Ammon's horn (tissue), 1 donor: Measurements from ENCODE around the gene ITGBL1.

Experiments used
- DNase-seq: peaks from one replicate; pipeline ENCODE4 v3.0.0-alpha.2; 2016; ENCODE audit warnings: low spot score

The ITGBL1 gene

DNA sequence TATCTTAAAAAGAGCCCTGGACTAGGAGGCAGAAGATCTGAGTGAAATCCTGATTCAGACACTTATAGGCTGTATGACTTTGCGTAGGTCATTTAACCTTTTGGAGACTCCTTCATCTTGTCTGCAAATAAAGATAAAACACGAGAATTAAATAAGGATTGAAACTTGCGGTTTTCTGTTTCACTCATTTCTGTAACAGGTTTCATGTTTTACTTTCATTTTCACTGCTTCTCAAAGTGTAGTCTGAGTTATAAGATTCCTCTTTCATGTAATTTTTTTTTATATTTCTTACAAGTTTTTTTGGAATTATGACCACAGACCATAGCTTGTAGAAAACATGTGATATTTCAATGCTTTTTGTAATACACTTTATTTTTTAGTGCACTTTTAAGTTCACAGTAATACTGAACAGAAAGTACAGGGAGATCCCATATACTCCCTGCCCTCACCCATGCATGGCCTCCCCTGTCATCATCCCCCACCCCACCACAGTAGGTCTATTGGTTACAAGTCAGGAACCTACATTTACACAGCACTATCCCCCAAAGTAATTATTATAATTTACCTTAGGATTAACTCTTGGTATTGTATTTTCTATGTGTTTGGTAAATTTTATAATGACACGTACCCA, 174.6 kb downstream of the ITGBL1 start:
- DNase-seq, result no peak

- no peak for DNase-seq
Observed at GRCh38 chr13:101627556-101627943, 175.1 kb downstream of the ITGBL1 start.

- DNase-seq, result no peak
Observed at GRCh38 chr13:101628900-101629299, 176.4 kb downstream of the ITGBL1 start.

DNA sequence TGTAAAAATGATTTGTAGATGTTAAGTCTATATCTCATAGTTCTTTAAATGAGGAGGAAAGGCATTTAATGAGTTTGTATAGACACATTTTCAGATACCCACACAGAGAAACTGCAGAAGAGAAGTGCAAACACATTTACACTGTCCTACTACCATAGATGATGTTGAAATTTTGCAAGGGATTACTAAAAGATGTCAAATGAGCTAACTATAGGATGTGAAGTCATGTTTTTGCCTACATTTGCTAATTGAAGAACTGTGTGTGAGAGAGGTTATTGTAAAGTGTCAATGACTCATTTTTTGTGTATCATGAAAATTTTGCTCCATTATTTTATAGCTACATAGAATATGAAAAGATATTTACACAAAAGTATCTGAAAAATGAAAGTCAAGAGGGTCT, 178.9 kb downstream of the ITGBL1 start:
- DNase-seq, result no peak

DNA sequence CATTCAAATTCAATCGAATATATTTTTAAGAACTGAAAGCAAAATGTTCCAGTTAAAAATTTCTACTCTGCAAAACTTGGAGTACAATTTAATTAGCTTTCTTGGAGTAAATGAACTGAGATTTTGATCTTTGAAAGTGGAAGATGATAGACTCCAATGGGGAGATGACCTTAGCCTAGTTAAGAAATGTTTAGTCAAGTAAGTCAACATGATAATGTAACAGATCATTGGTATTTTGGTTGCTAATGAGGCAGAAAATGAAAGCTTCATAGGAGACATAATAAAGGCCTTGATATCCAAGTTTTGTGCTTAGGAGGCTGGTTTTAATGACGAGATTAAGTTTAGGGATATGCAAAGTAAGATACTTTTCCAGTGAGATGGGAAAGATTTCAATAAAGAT, 181.7 kb downstream of the ITGBL1 start:
- no peak for DNase-seq

- no peak for DNase-seq
Observed at GRCh38 chr13:101639711-101640110, 187.2 kb downstream of the ITGBL1 start.

DNA sequence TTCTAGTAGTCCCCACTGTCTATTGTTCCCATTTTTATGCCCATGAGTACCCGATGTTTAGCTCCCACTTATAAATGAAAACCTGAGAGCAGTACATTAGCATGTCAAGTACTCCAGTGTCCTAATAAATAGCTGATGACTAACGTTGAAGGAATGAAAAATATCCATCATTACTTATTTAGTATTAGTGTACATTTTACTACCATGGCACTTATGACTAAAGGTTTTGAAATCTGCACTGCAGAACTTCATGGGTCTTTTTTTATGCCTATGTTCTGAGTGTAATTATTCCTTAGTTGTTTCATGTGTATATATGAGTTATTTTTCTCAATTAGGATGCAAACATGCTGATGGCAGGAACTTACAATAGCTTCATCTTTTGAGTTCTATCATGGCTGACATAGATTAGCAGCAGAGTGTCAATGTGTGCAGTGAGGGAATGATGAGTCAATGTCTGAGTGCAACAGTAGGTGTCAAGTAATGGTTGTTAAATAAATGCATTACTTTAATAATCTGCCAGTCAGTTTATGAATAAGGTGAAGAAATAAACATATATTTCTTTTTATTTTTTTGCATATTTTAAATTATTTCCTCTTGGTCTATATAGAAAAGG, 188.4 kb downstream of the ITGBL1 start:
- DNase-seq, result no peak

DNA sequence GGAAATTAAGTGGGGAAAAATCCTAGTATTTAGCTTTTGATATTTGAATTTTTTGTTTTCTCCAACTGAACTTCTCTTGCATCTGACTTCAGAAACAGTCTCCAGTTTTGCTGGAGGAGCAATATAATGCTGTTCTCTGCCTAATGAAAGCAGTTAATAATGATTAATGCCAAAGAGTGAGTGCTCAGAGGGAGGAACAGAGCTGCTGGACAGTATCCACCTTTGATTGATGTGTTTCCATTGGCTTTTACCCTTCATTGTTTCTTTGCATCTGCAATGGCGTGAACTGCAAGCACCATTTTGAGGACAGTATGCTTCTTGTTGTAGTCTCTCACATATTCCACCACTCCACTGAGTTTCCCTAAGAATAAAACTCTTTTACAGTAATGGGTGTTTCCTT, 193.4 kb downstream of the ITGBL1 start:
- no peak for DNase-seq

DNA sequence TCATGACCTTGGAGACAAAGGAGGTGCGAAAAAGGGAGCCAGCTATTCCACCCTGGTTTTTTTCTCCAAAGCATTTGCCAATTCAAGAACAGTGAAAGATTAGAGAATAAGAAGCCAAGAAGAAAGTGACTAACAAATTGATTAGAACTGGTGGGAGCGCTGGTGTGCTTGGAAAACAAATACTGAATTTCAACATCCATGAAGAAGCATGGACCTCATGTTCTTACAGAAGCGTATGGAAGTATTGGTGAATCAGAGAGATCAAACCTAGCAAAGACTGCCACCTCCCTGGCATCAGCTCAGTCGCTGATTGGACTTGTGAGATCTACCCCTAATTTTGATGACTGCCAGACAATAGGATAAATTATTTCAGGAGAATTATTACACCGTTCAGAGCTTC, 195.3 kb downstream of the ITGBL1 start:
- DNase-seq, result no peak

- DNase-seq, result no peak
Observed at GRCh38 chr13:101648766-101649487, 196.5 kb downstream of the ITGBL1 start.

GRCh38 chr13:101649488-101650126, 197.1 kb downstream of the ITGBL1 start:
- no peak for DNase-seq

DNA sequence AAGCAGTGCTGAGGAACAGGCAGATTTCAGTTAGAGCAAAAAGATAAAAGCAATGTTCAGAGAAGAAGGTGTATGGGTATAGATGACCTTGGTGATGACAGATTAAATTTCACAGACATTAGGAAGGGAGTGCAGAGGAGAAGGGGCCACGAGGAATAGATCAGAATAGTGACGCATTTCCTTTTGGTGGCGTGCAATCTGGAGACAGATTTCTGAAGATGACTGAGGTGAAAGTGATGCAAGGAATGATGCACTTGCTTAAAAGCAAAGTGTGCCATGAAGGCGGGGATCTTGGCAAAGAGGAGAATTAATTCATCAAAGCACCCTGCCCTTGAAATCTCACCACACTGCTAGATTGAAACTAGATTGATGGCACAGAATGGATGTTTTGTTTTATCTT, 202.4 kb downstream of the ITGBL1 start:
- DNase-seq, result no peak

DNA sequence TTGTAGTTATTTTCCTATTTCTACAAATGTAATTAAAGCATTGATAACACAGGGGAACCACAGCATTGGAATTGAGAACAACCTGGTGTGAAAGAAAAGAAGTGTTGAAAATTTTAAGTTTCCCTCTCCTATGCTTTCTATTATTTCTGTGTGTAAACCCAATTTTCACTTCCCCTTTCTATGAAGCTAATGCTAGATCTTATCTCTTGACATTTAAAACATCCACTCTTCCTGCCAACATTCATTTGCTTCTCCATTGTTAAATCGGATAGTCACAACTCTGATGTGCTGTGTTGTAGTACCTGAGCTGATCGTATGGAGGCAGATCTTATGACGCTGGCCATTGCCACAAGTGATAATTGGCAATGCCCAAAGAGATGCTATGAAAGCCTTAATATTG, 203.0 kb downstream of the ITGBL1 start:
- DNase-seq, result no peak

DNA sequence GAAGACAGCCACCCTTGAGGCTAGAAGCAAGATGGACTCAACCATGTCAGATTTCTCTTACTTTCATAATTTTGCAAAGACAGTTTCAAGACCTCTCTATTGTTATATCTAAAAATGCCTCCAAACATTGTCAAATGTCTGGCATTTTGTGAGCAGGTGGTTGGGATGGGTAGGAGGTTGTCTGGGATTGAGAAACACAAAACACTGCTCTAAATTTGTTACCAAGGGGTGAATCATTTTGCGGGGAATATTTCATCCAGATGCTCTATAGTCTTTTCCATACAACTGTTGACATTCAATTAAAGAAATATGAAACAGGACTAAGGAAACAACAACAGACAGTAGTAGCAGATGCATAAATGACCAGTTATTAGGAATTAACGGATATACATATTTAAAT, 208.2 kb downstream of the ITGBL1 start:
- DNase-seq, result peak; percentile 21

- DNase-seq, result no peak
Observed at GRCh38 chr13:101661839-101662238, 209.4 kb downstream of the ITGBL1 start.

DNA sequence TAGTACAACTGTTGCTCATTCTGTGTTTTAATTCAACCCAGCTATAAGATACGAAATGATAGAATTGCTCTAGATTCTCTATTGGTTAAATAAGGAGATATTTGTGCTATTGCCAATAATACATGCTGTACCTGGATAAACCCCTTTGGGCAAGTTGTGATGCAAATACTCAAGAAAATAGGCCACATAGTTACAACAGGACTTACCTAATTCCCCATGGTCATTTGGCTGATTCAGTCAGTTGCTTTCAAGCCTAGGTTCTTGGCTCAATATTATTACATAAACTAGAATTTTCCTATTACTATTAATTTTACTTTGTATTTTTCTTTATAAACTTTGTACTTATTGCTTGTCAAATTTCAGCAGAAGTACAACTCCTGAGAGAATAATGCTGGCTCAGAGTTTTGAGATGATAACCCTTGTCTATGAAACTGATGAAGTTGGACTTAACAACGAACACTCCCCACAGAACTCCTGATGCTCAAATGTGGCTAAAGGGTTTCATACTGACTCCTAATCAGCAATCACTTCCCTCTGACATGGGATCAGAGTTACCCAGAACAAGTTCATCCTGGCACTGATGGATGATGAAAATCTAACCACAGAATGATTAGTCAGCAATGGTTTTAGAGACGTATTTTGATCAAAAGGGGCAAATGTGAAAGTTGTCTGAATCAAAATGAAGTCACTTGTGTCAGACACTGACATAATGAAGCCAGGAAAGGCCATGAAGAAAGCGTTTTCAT, 221.1 kb downstream of the ITGBL1 start:
- DNase-seq, result no peak

GRCh38 chr13:101681834-101682233, 229.4 kb downstream of the ITGBL1 start:
- DNase-seq, result no peak

- no peak for DNase-seq
Observed at GRCh38 chr13:101686003-101686402, 233.5 kb downstream of the ITGBL1 start.

GRCh38 chr13:101690871-101691270, 238.4 kb downstream of the ITGBL1 start:
- no peak for DNase-seq

DNA sequence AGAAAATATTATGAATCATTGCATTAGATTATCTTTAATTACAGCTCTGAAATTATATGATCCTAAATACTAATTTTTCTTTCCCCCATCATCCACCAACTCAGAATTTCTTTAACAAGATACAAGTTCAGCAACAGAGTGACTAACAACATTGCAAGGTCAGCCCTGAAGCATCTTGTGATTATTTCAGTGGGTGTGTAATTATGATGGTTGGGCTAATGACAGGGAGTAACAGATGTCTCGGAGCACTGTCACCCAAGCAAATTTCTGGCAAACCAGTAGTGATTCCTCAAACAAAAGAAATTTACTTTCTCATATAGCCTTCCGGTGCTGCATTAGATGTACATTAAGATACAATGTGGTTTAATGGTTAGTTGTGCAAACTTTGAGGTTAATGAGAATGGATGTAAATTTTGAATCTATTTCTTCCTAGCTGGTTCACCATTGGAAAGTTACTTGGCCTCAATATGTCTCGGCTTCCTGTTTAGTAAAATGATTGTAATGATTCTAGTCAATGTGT, 238.9 kb downstream of the ITGBL1 start:
- no peak for DNase-seq

DNA sequence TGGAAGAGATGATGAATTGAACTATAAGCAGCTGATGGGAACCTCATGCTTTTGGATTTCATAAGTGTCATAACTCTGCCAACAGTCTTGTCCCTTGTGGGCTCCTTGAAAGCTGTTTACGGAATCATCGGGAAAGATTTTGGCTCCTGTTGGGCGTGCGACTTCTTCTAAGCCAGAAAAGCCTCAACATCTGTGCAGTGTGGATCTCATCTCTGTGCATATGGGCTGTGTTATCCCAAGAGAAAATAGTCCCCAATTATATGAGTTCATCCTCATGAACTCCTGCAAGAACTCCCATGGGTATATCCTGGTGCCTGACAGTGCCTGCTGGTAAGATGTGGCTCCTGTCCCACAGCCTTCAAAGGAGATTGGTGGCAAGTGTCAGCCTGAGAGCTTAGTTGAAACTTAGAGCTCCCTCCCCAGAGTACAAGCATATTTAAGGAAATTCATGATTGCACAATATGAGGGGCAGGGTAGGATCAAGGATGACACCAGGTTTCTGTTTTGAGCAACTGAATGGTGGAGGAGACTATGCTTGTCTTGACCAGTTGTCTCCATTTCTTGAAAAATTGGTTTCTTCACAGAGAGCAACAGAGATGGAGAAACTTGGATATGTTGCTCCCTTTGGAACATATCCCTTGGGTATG, 243.5 kb downstream of the ITGBL1 start:
- no peak for DNase-seq

- DNase-seq, result no peak
Observed at GRCh38 chr13:101697745-101698144, 245.3 kb downstream of the ITGBL1 start.
